Colonic mucosa (tissue), 4 donors: ENCODE results near the gene DSTYK. TPM values are rescaled to one million over a fixed set of nuclear protein-coding genes. Genes with fewer than 3 reads are reported as not detected.
"Not testable (repeated sequence)": the region's sequence is repeated elsewhere in the genome, so short reads cannot be mapped to it uniquely, and the experiment has no call there.

Experiments
- DNase-seq: peaks from one replicate; pipeline ENCODE4 v3.0.0-alpha.2; 2020
- H3K27ac ChIP-seq: fragments of 200-600 bp; one replicate; pipeline ENCODE4 v1.8.0; 2021
- H3K27me3 ChIP-seq: fragments of 200-600 bp; one replicate; pipeline ENCODE4 v1.8.0; 2021
- H3K36me3 ChIP-seq: fragments of 200-600 bp; one replicate; pipeline ENCODE4 v1.8.0; 2021
- H3K4me1 ChIP-seq: fragments of 200-600 bp; one replicate; pipeline ENCODE4 v1.8.0; 2021; ENCODE audit warnings: mild to moderate bottlenecking
- H3K4me3 ChIP-seq: fragments of 200-600 bp; one replicate; pipeline ENCODE4 v1.8.0; 2021
- H3K9ac ChIP-seq, 2 donors: one replicate each; pipeline ENCODE4 v1.7.0; 2013; ENCODE audit warnings: control low read depth in 2 of 2, low read depth in 2 of 2, low read length in 2 of 2
- H3K9me3 ChIP-seq: fragments of 200-600 bp; one replicate; pipeline ENCODE4 v1.8.0; 2021
- intact Hi-C: fragments of 100-400 bp; cut with DNase I; formaldehyde crosslinking; loops from one replicate; pipeline ENCODE4 v1.14.1; 2022
- total RNA-seq, 2 donors: library from RNA; stranded (reverse); fragmentation: NEBNext Ultra II Directional in 1 of 2; extraction: Animal tissue kit (Norgen Biotek cat#: 25700) in 1 of 2; gene quantifications; one replicate each; pipeline ENCODE4 v1.2.1, GENCODE V29; 2021
- TF ChIP-seq, protein P1 (sequence below): fragments of 200-600 bp; IDR thresholded peaks from one replicate; pipeline ENCODE4 v1.8.0; 2022; ENCODE audit warnings: antibody characterized with exemption, mild to moderate bottlenecking
- donor health status: healthy.
- donor health status: DM: no; HTN: no; CAD: no.
- donor health status: DM: no; HTN: no; CAD: no.

Gene DSTYK
- total RNA-seq, 2 donors from 2014 or later: 4.5 to 5.7 TPM

DNA sequence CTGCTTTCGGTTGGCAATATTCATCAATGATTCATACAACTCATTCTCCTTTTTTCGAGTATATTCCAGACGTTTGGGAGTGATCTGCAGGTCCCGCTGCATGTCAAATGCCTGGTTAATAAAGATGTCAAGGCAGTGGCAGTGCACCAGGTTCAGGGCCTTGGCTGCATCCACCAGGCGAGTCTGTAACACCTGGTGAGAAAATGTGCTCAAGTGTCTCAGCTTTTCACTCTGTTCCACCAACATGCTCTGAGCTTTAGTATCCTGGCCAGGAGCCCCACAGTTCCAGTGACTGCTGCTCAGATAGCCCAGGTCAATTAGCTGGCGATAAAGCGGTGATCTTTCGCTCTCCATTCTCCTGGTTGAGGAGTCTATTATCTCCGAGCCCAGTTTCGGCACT, 42.3 kb downstream of the DSTYK start:
- H3K9ac ChIP-seq: no peak overlapping the region
- TF ChIP-seq, protein P1, sequence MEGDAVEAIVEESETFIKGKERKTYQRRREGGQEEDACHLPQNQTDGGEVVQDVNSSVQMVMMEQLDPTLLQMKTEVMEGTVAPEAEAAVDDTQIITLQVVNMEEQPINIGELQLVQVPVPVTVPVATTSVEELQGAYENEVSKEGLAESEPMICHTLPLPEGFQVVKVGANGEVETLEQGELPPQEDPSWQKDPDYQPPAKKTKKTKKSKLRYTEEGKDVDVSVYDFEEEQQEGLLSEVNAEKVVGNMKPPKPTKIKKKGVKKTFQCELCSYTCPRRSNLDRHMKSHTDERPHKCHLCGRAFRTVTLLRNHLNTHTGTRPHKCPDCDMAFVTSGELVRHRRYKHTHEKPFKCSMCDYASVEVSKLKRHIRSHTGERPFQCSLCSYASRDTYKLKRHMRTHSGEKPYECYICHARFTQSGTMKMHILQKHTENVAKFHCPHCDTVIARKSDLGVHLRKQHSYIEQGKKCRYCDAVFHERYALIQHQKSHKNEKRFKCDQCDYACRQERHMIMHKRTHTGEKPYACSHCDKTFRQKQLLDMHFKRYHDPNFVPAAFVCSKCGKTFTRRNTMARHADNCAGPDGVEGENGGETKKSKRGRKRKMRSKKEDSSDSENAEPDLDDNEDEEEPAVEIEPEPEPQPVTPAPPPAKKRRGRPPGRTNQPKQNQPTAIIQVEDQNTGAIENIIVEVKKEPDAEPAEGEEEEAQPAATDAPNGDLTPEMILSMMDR: no peak
- no peaks in the 10 kb centered on the region for H3K36me3 ChIP-seq

DNA sequence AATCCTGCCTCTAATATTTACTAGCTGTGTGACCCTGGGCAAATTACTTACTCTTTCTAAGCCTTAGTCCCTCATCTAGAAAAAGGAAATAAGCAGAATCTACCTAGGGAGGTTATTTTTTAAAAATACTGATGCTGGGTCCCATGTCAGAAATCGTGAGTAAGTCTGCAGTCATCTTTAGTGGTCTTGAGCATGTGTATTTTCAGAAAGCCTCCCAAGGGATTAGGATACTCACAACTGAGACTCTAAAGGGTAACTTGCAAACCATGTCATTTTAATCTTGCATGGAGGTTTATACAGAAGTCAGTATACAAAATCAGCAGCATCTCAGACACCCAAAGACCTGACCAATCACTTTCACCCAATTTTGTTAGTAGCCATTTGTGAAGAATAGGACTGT, 43.2 kb downstream of the DSTYK start:
- Histone ChIP-seq H3K9me3 (no peaks in the 10 kb centered on the region), H3K27ac (no peak overlapping the region), H3K4me3 (no peak overlapping the region), H3K27me3 (no peaks in the 10 kb centered on the region), H3K9ac (no peak overlapping the region), H3K36me3 (peaks cover 7% of the 10 kb centered on the region), H3K4me1 (no peaks in the 10 kb centered on the region)
- intact Hi-C loops: no loop called here
- DNase-seq: no peak
- TF ChIP-seq, protein P1: no peak

More for the DNA sequence above, 42.3 kb downstream of the DSTYK start:
- Histone ChIP-seq H3K27me3 (no peaks in the 10 kb centered on the region), H3K9me3 (no peaks in the 10 kb centered on the region), H3K4me1 (no peaks in the 10 kb centered on the region), H3K27ac (no peak overlapping the region), H3K4me3 (no peak overlapping the region)
- intact Hi-C loops: no loop called here
- no peak for DNase-seq

DNA sequence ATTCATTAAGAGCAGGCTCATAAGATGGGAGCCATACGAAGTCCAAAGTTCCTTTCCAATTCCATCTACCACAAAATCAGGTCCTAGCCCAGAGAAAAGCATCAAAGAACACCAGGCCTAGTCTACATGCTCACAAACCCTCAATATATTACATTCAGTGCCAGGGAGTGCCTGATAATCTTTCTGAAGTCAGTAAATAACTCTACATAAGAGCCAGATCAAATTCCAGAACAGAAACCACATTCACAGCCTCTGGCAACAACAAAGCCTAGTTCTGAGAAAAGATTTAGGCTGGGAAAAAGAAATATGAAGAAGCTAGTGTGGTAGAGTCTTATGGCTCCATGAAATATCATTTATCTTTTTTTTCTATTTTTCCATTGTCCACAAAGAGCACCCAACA, 49.2 kb downstream of the DSTYK start:
- Histone ChIP-seq H3K9me3 (no peaks in the 10 kb centered on the region), H3K27me3 (no peaks in the 10 kb centered on the region), H3K4me3 (no peak overlapping the region), H3K36me3 (peaks cover 13% of the 10 kb centered on the region), H3K27ac (no peak overlapping the region), H3K4me1 (no peaks in the 10 kb centered on the region), H3K9ac (no peak overlapping the region)
- DNase-seq: no peak
- TF ChIP-seq, protein P1: no peak
- intact Hi-C loops: no loop called here

DNA sequence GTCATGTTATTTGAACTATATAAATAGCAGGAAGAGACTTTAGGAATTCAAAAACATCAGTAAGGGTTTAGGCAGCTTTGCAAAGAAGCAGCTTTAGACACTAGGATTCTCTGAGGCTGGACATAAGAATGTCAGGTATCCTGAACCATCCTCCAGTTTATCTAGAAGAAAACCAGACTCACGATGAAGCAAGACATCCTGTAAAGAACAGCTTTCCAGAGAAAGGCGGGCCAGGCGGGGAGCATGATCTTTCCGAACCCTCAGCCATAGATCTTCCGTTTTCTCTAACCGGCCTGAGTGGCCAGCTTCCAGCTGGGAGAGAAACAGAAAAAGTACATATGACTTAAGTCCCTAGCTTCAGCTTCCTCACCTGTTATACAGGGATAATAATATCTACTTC, 50.4 kb downstream of the DSTYK start:
- Histone ChIP-seq H3K4me3 (no peak overlapping the region), H3K27me3 (no peaks in the 10 kb centered on the region), H3K36me3 (peaks cover 13% of the 10 kb centered on the region), H3K9me3 (no peaks in the 10 kb centered on the region), H3K9ac (no peak overlapping the region), H3K4me1 (no peaks in the 10 kb centered on the region), H3K27ac (no peak overlapping the region)
- intact Hi-C loops: no loop called here
- TF ChIP-seq, protein P1: no peak
- DNase-seq: no peak

DNA sequence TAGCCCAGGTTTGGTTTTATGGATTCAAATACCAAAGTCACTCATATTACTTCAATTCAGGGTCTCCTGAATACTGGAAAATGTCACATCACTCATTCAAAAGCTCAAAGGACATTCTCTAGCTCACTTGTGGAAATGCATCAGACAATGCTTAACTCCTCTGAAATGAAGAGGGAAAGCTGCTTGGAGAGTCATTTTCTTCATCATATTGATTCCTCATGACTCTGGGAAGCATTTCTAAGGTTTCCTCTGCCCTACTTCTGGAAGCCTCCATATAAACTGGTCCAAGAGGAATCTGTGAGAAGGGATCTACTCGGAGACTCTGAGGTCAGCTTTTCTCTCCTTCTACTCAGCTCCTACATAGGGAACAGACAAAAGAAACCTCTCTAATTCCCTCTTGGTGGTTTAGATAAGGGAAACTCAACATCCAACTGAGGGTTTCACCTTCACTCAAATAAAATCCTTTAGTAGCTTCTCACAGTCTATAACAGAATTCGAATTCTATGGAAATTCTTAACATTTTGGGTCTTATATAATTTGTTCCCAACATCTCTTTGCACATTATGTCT, 53.4 kb downstream of the DSTYK start:
- Histone ChIP-seq H3K9ac (no peak overlapping the region), H3K4me3 (no peak overlapping the region), H3K36me3 (peaks cover 5% of the 10 kb centered on the region), H3K27me3 (no peaks in the 10 kb centered on the region), H3K9me3 (no peaks in the 10 kb centered on the region), H3K4me1 (no peaks in the 10 kb centered on the region), H3K27ac (no peak overlapping the region)
- TF ChIP-seq, protein P1: no peak
- intact Hi-C loops: no loop called here
- no peak for DNase-seq

DNA sequence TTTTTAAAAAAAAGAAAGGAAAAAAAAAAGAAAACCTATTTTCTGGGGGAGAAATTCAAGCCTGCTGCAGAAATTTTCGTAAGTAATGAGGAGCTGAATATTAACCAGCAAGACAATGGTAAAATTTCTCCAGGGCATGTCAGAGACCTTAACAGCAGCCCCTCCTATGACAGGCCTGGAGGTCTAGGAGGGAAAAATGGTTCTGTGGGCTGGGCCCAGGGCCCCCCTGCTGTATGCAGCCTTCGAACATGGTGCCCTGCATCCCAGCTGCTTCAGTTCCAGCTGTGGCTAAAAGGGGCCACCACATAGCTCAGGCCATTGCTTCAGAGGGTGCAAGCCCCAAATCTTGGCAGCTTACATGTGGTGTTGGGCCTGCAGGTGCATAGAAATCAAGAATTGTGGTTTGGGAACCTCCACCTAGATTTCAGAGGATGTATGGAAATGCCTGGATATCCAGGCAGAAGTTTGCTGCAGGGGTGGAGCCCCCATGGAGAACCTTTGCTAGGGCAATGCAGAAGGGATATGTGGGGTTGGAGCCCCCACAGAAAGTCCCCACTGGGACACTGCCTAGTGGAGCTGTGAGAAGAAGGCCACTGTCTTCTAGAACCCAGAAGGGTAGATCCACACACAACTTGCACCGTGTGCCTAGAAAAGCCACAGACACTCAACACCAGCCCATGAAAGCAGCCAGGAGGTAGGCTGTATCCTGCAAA, 55.7 kb downstream of the DSTYK start:
- H3K9ac ChIP-seq, H3K36me3 ChIP-seq, H3K4me1 ChIP-seq, H3K27me3 ChIP-seq, H3K4me3 ChIP-seq, H3K27ac ChIP-seq, H3K9me3 ChIP-seq, DNase-seq, intact Hi-C loops: not testable (repeated sequence)
